GM18868 (cell line): ENCODE results near the gene HHAT.

Experiments used
- ATAC-seq: cut with Tn5 transposase; IDR thresholded peaks from one replicate; pipeline ENCODE4 v1.9.1; 2021; ENCODE audit warnings: mild to moderate bottlenecking, moderate library complexity; ENCODE audit not compliant: unreplicated experiment

Gene HHAT

DNA sequence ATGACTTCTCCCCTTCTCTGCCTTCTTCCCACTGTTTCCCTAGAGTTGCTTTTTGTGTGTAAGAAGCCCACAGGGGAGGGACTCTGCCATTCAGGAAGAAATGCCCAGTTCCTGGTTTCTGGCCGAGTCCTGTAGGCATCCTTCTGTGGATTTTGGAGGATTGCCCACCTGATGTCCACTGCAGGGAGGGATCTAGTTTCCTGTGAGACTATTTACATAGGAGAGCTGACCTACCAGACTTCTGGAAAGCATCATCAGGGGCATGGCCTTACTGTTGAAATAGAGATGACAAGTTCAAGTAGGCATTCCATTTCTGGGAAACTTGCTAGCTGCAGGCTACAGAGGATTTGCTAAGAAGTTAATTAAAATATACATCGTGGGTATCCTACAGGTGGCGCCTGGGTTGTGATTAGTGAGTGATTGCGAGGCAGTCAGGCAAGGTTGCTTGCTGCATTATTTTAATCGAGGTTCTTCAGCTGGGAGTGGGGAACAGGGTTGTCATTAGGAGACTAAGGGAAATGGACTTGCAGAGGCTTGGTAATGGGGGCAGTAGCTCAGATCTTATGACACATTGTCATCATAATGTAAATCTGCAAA is 148.7 kb downstream of the HHAT start:
- no peak for ATAC-seq

DNA sequence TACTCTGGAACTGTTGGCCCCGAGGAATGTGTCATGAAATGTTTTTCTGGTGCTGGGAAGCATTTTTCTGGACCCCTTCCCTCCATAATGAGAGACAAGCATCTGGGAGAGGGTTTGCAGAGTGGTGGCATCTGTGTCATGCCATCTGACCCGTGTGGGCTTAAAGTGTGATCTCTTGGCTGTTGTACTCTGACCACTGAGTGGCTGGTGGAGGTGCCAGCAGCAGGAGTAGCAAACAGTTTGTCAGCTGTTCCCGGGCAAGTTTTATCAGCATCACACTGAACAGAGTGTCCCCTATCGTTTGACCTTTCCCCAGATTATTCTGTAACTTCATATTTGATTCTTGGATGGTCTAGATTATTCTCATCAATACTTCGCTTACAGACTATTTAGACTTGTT is 150.1 kb downstream of the HHAT start:
- no peak for ATAC-seq

DNA sequence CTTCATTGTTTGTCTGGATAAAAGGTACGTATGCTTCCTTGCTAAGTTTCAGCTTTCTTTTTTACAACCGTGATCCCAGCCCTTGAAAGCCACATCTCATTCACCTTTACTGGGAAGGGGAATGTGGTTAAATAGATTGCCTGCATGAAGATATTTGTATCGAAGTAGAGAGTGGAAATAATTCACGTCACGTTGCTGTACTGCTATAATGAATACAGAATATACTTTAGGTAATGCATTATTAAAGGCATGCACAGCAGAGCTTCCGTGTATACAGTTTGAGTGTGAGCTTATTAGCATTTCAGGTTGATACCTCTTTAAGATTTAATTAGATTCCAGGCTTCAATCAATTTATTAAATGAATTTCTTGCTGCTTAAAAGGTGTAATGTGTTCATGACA is 153.8 kb downstream of the HHAT start:
- no peak for ATAC-seq

DNA sequence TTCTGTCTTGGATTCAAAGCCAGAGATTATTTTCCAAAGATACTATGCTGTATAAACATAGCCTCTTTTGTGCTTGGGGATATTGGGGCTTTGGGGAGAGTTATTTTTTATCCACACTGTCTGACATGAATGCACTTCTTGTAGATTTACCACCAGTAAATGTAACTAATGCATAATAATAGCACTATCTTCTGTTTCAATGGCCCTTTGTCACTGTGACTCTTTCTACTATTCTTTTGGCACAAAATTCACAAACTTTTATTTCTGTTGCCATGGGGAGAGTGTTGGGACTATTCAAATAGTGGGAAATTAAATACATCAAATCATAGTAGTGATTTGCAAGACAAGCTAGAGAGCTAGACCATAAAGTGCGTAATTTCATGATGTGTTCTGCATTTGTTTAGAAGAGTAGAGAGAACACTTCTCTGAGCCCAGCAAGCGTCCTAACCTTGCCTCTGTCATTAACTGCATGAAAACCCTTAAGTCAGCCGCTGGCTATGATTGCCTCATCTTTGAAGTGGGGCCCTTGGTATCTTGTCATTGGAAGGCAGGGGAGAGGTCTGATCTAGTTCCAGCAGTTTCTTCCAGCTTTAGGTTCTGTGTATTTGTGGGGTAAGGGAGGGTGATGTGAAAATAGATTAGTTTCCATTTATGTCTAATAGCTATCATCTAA is 154.4 kb downstream of the HHAT start:
- ATAC-seq = no peak

DNA sequence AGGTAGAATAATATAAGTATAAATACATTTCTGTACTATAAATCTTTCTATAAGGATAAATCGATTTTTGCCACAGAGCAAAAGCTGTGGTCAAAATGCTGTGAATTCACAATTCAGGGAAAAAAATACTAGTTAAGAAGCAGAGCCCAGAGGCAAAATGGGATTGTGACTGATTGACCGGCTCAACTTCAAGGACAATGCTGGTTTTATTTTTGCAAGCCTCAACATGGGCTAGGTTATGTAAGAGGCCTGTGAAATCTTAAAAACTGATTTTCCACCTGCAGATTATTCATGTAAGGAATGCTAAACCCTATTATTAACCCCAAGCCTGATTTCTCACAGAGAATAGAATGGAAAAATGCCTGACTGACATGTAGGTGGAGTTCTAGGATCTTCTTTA is 155.1 kb downstream of the HHAT start:
- ATAC-seq = no peak

DNA sequence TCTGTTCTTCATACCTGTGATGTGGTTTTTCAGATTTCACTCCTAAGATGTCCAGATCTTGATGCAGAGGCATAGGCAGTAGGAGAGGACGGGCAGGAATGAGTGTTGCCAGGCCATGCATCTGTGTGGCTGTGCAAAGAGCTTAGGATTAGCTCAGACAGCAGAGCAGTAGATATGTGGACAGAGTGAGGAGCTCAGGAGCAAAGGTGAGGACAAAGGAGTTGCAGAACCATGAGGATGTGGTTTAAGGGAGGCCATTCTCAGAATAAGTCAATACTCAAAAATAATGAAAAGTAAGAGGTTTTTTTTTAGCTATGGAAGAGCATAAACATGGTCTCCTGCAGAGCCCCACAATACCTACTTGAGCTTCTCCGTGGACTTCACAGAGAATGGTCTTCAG is 158.3 kb downstream of the HHAT start:
- no peak for ATAC-seq

DNA sequence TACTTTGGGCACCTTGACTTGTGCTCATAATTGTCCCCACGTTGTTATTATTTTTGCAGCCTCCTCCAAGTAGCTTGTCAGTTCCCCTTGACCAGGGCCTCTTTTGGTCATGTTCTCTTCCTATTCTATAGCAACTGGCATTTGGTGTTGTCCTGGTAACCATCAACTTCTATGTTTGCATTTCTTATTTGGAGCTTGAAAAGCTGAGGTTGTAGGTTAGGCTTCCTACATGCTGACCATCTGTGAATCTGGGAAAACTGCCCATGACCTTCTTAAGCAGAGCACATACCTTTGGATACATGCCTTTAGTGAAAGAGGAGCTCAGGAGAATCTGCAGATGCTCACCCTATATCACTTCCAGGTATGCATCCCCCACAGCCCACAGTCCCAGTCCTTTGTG is 160.8 kb downstream of the HHAT start:
- no peak for ATAC-seq

DNA sequence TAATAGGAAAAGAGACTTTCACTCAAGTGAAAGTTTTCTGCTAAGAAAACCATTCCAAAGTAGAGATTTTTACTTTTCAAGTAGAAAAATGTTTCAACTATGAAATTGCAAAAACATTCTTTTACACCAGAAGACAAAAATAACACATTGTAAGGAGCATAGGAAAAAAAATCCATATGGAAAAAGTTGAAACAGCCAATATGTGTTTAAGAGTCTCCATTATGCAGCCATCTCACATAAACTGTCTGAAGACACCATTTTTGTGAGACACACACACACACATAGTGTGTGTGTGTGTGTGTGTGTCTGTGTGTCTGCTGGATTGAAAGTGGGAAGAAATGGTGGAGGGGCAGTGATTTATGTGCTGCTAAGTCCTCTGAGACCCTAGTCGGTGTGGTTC is 162.1 kb downstream of the HHAT start:
- no peak for ATAC-seq

DNA sequence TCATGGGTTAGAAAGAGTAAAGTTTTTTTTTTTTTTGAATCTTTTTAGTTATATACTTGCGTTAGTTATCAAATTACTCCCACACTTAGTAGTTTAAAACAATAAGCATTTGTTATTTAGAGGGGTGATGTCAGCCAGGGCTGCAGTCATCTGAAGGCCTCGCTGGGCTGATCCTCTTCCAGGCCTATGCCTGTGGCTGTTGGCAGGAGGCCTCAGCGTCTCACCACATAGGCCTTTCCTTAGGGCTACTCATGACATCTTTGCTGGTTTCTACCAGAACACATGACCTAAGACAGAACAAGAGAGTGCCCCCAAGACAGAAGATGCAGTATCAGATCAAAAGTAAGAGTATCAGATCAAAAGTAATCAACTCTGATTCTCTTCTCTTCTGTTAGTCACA is 167.4 kb downstream of the HHAT start:
- ATAC-seq = no peak

DNA sequence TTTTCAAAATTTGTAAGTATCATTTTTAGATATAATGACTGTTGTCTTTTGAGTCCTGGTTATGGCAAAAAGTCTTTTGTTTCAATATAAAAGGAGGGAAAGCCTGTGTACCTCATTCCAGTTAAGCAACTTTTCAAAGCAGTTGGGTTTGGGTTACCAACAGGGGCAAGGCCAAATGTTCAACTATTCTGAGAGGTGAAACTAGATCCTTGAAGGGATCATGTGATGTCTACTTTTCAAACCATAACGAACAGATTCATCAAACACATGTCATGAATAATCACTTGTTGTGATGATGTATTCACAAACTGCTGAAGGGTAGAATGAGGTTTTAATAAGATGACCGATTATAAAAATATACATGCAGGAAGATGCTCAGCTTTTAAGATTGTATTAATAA is 171.3 kb downstream of the HHAT start:
- ATAC-seq = no peak

DNA sequence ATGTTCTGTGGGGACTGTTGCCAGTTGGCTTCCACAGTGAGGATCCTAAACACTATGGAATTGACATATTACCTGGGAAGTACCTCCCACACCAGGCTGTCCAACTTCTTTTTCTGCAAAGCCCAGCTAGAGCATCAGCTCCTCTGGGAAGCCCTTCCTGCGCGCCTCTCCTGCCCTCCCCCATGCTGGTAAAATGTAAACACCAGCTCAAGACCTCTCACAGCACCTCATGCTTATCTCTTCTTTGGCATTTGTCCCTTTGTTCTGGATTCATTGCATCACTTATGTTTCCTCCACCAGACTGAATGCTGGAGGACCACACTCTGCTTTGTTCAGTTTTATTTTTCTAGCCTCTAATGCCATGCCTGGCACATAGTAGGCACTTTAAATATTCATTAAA is 172.1 kb downstream of the HHAT start:
- no peak for ATAC-seq

DNA sequence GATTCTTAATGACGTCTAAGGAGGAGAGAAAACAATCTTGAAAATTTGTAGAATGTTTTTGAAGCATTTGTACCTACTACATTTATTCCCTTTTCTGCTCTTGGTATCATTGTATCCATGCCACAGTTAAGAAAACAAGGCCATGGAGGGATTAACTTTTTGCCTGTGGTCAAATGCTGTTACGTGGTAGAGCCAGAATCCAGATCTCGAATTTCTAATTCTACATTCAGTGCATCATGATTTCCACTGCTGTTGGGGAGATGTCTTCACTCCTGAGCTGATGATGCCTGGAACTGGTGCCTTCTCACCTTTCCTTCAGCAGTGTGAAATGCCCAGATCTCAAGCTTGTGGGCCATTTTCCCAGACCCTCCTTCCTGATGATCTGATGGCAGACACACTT is 175.6 kb downstream of the HHAT start:
- no peak for ATAC-seq

DNA sequence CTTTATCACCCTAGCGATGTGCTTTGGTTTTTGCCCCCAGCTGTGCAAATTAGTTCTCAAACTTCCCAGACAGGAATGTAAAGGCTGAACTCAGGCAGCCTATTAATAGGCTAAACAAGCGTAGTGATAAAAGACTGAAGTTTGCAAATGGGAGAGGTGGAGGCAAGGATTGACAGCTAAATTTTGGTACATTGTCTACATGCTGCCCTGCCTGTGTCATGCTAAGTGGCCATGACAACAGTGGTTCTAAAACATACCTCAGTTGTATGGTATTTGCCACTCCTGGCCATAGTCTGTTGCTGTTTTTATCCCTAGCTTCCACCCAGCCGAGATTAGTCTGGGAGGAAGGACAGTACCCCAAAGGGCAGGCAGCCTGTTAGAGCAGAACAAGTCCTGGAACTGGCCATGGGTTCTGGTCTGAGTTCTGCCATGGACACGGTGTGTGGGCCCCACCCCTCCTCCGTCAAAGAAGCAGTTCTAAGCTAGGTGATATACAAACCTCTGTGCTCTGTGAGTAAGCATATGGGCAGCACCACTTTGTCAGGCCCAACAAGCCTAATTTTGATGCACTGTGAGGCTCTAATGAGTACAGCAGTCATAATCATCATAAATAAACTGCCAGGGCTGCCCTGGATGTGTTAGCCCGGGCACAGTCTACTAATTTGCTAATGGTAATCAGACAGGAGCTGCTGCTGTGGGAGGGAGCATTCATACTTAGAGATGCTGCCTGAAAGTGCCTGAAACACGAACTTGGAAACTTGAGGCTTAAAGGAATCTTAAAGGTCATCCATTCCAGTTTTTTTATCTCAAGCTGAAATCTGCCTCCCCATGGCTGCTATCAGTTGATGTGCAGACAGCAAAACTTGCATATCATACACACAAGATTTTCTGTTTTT is 177.1 kb downstream of the HHAT start:
- ATAC-seq = no peak

DNA sequence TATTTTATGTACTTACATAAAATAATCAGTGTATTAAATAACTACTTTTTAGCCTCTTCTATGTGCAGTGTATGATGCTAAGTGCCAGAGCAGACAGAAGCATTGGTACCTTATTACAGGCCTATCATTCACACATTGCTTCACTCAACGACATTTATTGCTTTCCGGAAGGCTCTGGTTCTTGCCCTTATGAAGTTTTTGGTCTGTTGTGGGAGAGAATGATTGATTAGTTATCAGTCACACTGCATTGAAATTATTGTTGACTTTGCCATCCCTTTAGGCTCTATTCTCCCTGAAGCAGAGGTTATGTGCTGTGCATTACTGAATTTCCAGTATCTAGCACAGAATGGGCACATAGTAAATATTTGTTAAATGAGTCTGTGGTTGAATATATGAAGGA is 178.0 kb downstream of the HHAT start:
- no peak for ATAC-seq

DNA sequence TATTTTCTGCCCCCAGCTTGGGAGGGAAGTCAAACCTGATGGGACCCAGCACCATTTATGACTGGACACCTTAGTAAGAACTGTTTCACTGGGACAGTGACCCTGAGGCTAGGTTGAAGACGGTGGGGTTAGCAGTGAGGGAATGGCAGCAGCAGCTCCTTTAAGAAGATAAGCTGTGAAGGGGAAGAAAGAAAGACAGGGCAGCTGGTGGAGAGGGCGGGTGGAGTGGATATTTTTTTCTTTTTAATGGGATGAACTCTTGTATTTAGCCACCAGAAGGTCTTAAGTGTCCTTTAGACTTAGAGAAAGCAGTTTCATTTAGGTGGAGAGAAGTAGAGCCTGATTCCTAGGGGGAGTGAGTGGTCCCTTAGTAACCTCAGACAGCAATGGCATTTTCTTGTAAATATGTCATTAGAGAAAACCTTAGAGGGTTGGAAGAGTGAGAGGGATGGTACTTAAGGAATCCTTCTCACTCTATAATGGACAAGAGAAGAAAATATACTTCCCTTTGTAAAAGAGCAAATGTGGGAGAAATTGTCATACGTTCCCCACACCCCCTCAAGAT is 187.5 kb downstream of the HHAT start:
- ATAC-seq = no peak

DNA sequence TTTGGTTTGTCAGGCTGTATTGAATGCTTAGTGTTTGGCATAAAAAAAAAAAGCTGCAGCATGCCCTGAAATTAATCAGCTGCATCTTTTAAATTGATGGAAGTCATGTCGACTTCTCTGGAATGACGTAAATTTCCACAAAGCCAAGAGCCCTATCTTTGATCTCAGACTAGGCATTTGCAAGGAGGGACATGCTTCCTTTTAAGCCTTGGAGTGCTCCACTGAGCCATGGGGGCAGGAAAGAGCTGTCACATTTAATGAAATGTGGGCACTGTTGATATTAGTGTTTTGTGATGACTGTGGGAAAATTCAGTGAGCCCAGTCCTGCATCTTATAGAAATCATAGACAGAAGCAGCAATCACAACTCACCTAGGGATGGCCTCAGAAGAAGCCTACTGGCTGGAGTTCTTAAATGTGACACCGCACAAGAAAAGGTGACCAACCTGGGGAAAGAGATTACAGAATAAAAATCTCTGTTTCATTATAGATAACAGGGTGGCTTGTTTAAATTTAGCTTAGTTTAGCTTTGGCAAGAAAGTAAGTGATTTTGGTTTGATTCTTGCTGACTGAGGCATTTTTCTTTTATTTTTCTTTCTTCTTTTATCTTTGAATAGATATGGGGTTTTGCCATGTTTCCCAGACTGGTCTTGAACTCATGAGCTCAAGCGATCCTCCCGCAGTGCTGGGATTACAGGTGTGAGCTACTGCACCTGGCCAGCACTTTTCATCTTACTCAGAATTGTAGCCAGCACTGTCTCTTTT is 188.2 kb downstream of the HHAT start:
- ATAC-seq = no peak

DNA sequence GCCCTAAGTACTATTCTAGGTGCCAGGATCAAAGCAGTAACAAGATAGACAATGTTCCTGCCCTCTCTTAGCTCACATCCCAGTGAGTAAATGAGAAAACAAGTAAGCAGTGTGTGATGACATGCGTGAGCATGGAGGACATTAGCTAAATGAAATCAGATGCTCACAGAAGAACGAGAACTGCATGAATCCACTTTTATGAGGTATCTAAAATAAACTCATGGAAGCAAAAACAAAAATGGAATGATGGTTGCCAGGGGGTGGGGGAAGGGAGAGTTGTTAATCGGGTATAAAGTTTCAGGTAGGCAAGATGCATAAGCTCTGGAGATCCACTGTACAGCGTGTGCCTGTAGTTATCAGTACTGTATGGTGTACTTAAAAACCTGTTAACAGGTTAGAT is 195.1 kb downstream of the HHAT start:
- ATAC-seq = no peak

DNA sequence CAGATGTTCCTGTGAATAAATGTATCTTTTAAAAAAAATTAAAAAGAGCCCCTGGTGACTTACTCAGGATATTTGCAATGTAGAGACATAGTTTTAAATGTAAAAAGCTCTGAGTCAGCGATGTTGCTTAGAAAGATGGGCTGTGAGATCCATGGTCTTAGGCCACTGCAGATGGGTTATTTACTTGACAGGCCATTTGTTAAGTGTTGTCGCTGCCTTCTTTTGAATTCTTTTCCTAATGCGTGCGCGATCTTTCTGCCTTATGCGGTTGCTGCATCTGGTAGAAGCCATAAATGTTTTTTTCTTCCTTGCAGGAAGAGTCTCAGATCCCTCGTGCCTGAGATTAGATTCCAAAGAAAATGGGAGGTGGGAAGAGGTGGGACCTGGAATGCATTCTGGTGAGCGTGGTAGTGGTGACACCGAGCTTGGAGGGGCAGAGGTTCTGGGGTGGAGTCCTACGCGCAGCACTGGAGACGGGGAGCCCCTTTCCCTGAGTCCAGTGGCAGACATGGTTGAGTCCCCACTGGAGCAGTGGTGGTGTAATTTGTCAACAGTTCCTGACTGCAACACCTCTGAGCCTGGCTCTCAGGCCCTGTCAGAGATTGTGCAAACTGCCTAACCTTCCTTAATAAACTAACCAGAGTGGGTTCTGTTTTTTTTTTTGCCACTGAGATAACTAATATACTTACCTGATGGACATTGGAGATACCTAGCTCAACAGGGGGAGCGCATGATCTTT is 197.2 kb downstream of the HHAT start:
- ATAC-seq = no peak

DNA sequence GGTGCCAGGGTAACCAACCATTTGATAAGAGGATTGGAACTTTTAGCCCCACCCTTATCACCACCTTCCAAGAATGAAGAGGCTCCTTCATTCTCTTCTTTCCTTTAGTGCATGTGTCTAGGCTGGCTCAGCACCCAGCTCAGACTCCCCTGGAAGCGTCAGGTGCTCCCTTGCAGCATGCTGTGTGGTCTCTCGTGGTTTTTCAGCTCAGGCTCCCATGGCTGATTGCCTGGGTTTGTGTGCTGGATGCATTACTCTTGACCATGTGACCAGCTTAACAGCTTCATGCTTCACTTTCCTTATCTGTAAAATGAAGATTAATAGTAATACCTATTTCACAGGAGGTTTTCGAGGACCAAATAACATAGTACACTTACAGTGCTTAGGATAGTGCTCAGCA is 198.4 kb downstream of the HHAT start:
- ATAC-seq = no peak

DNA sequence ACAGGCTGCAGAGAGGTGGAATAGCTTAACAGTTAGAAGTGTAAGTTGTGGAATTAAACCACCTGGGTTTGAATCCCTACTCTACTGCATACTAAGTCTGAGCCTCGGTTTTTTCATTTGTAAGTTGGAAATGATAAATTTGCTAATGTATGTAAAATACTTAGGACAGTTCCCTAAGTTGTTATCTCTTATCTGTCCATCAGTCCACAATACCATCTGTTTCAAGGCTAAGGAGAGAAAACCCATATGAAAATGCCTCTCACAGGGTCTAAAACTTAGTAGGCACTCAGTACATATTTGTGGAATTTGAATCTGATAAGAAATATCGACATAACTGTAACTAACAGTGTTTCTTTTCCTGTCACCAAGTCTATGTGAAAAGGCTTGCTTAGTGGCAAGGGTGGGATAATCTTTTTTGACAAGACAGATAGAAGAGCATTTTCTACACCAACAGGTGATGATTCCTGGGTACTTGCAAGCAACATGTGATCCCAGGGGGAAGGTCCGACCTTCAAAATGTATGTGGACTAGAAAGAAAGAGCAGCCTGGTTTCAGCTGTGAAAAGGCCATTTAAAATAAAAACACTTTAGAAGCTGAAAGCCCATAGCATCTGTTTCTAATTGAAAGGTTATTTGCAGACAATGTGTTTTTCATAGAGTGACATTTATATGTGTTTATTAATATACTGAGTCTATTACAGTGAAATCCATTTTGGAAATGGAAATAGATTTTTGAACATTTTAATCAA is 202.9 kb downstream of the HHAT start:
- ATAC-seq = no peak
